GM12891 (cell line): ENCODE results near the gene TGFB1.

ENCODE experiments used
- DNase-seq: peaks from one replicate; pipeline ENCODE4 v3.0.0; 2011; ENCODE audit warnings: low spot score; ENCODE audit not compliant: insufficient read length
- FAIRE-seq: peaks from 2 replicates; lab custom pipeline; 2011; peaks lifted over from hg19 to GRCh38; lab: Jason Lieb, UNC
- PAX5 ChIP-seq: IDR thresholded peaks from 2 replicates; pipeline ENCODE4 v1.6.1; 2011; ENCODE audit warnings: low read length, moderate library complexity, mild to moderate bottlenecking; ENCODE audit not compliant: insufficient read depth, severe bottlenecking
- POLR2A ChIP-seq: IDR thresholded peaks from 2 replicates; pipeline ENCODE4 v1.6.1; 2011; ENCODE audit warnings: low read depth, low read length, control low read depth
- POLR2AphosphoS5 ChIP-seq: IDR thresholded peaks from 2 replicates; pipeline ENCODE4 v1.6.1; 2011; ENCODE audit warnings: low read depth, low read length, control low read depth
- POU2F2 ChIP-seq: IDR thresholded peaks from 2 replicates; pipeline ENCODE4 v1.6.1; 2011; ENCODE audit warnings: low read depth, mild to moderate bottlenecking, control low read depth, low read length, moderate library complexity
- SPI1 ChIP-seq: IDR thresholded peaks from 2 replicates; pipeline ENCODE4 v1.6.1; 2011; ENCODE audit warnings: low read depth, low read length, control low read depth
- TAF1 ChIP-seq: IDR thresholded peaks from 2 replicates; pipeline ENCODE4 v1.6.1; 2011; ENCODE audit warnings: low read depth, low read length, control low read depth

TGFB1 gene

GRCh38 chr19:41344162-41344561, 9.6 kb downstream of the TGFB1 start:
- FAIRE-seq = no peak
- no peak for DNase-seq
- TF ChIP-seq POU2F2 (no peak), POLR2AphosphoS5 (no peak), POLR2A (no peak), PAX5 (no peak), SPI1 (no peak), TAF1 (no peak)

GRCh38 chr19:41341669-41342490, 11.8 kb downstream of the TGFB1 start:
- FAIRE-seq = no peak
- TF ChIP-seq POLR2AphosphoS5 = no peak
- TF ChIP-seq POLR2A = no peak
- TF ChIP-seq SPI1 = no peak
- no peak for TF ChIP-seq TAF1
- DNase-seq = no peak

GRCh38 chr19:41339936-41340335, 13.8 kb downstream of the TGFB1 start:
- TF ChIP-seq POLR2AphosphoS5 (no peak), PAX5 (no peak), POLR2A (no peak), TAF1 (no peak), POU2F2 (no peak), SPI1 (no peak)

GRCh38 chr19:41335467-41335866, 18.3 kb downstream of the TGFB1 start:
- DNase-seq = no peak
- FAIRE-seq = no peak
- TF ChIP-seq POLR2A (no peak), PAX5 (no peak), POLR2AphosphoS5 (no peak), TAF1 (no peak), POU2F2 (no peak), SPI1 (no peak)

More at GRCh38 chr19:41339936-41340335, 13.8 kb downstream of the TGFB1 start:
- FAIRE-seq = no peak
- DNase-seq = no peak

GRCh38 chr19:41334793-41335192, 18.9 kb downstream of the TGFB1 start:
- no peak for FAIRE-seq
- no peak for DNase-seq
- TF ChIP-seq POLR2A (0 out of 2 replicates have a peak, but pooled peaks have one; percentile 21), PAX5 (no peak)

GRCh38 chr19:41332468-41332867, 21.3 kb downstream of the TGFB1 start:
- FAIRE-seq (no peak), DNase-seq (no peak)
- no peak for TF ChIP-seq TAF1

- TF ChIP-seq POLR2AphosphoS5 = no peak
- no peak for TF ChIP-seq TAF1
- no peak for TF ChIP-seq PAX5
- no peak for TF ChIP-seq POU2F2
- no peak for TF ChIP-seq POLR2A
- TF ChIP-seq SPI1 = no peak
- DNase-seq = no peak
- FAIRE-seq = no peak
Observed at GRCh38 chr19:41332000-41332399, 21.7 kb downstream of the TGFB1 start.

- no peak for TF ChIP-seq PAX5
- no peak for TF ChIP-seq POLR2AphosphoS5
- no peak for TF ChIP-seq SPI1
- TF ChIP-seq TAF1 = no peak
- no peak for DNase-seq
- no peak for FAIRE-seq
Observed at GRCh38 chr19:41330946-41331678, 22.6 kb downstream of the TGFB1 start.

- FAIRE-seq = no peak
Observed at GRCh38 chr19:41330481-41330880, 23.2 kb downstream of the TGFB1 start.

GRCh38 chr19:41328842-41329225, 24.9 kb downstream of the TGFB1 start:
- FAIRE-seq (peak; percentile 33), DNase-seq (no peak)
- peak; percentile 91 for TF ChIP-seq SPI1
- no peak for TF ChIP-seq PAX5

More at GRCh38 chr19:41330481-41330880, 23.2 kb downstream of the TGFB1 start:
- TF ChIP-seq PAX5 (no peak), TAF1 (no peak), POU2F2 (no peak), POLR2A (no peak), SPI1 (no peak), POLR2AphosphoS5 (no peak)
- no peak for DNase-seq
